Mammary epithelial cell (primary cell): ENCODE data around the gene CENPVL3.

Source experiments
- EZH2 ChIP-seq: IDR thresholded peaks from 2 replicates; pipeline ENCODE4 v1.6.1; 2012; ENCODE audit warnings: low read length, inconsistent platforms, borderline replicate concordance
- TF ChIP-seq, protein P1 (sequence below), 2 donors: IDR thresholded peaks in 1 of 2; conservative IDR thresholded peaks in 1 of 2; 2 replicates each; pipeline ENCODE4 v1.5.1; 2011 to 2012; ENCODE audit warnings: inconsistent platforms in 2 of 2, low read length in 2 of 2, mild to moderate bottlenecking in 2 of 2, control low read depth in 1 of 2, low read depth in 1 of 2; ENCODE audit not compliant: insufficient read depth in 1 of 2; ENCODE audit errors: extremely low read depth in 1 of 2

GRCh38 chrX:51665981-51666380, 47.3 kb upstream of the CENPVL3 start:
- TF ChIP-seq, protein P1, sequence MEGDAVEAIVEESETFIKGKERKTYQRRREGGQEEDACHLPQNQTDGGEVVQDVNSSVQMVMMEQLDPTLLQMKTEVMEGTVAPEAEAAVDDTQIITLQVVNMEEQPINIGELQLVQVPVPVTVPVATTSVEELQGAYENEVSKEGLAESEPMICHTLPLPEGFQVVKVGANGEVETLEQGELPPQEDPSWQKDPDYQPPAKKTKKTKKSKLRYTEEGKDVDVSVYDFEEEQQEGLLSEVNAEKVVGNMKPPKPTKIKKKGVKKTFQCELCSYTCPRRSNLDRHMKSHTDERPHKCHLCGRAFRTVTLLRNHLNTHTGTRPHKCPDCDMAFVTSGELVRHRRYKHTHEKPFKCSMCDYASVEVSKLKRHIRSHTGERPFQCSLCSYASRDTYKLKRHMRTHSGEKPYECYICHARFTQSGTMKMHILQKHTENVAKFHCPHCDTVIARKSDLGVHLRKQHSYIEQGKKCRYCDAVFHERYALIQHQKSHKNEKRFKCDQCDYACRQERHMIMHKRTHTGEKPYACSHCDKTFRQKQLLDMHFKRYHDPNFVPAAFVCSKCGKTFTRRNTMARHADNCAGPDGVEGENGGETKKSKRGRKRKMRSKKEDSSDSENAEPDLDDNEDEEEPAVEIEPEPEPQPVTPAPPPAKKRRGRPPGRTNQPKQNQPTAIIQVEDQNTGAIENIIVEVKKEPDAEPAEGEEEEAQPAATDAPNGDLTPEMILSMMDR (conservative IDR thresholded peaks at IDR 0.05 in 1 of 2, IDR thresholded peaks at IDR 0.05 in 1 of 2; ENCODE audit: extremely low read depth in 1 of 2, insufficient read depth in 1 of 2, low read depth in 1 of 2, low read length in 2 of 2) = no peak
- no peak for TF ChIP-seq EZH2
